Activated CD8-positive, alpha-beta memory T cell treated with anti-CD3 and anti-CD28 coated beads, Interleukin-2, amount 50 U/mL, for 4 hours (primary cell): ENCODE data around the gene CWC27.
"Not testable (repeated sequence)": the region's sequence is repeated elsewhere in the genome, so short reads cannot be mapped to it uniquely, and the experiment has no call there.

ENCODE experiments used
- DNase-seq: peaks from one replicate; pipeline ENCODE4 v3.0.0-alpha.2; 2020

CWC27 gene

DNA sequence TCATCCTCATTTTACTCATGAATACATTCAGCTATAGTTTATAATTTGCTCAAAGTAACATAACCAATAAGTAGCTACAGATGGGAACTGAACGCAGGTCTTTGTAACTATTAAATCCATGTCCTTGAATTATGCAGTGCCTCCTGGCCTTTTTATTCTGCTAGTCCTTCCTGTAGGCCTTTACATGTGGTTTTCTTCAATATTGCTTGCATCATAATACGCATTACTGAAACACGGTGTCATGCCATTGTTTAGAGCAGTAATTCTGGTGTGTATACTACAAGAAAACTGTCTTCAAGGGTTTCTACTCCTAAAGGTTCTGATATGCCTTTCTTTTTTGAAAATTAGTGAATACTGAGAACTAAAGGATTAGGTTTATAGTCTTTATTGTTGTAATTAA lies 20.7 kb downstream of the CWC27 start:
- DNase-seq = no peak

DNA sequence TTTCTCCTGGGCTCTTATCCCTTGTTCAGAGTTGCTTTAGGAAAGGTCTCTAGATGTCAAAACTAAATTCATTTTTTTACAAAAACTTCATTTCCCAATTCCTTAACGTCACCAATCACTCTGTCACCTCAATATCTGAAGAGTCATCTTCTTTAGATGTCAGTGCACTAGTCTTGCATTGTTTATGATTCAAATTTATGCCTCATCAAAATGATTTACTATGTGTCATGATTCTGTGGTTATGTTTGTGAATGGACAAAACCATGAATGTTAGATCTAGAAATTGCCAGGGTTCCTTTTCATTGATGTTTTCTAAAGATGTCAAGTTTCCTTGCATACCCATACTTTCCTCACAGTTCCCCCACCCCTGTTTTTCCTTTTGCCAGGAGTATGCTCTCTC lies 21.5 kb downstream of the CWC27 start:
- DNase-seq = no peak

DNA sequence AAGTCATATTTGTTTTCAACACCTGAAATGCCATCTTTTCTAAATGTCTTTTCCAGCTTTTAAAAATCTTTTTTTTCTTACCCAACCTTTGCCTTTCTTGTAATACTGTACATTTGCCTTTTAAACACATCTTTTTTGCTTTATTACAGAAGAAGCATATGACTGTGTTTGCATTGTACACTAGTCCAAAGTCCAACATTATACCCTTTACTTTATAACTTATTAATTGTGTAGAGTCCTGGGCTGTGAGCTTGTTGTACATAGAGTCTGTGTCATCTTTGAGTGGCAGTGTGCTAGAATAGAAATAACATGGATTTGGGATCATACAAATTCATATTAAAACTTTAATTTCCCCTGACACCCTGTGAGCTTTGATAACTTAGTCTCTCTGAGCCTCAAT lies 23.7 kb downstream of the CWC27 start:
- no peak for DNase-seq

DNA sequence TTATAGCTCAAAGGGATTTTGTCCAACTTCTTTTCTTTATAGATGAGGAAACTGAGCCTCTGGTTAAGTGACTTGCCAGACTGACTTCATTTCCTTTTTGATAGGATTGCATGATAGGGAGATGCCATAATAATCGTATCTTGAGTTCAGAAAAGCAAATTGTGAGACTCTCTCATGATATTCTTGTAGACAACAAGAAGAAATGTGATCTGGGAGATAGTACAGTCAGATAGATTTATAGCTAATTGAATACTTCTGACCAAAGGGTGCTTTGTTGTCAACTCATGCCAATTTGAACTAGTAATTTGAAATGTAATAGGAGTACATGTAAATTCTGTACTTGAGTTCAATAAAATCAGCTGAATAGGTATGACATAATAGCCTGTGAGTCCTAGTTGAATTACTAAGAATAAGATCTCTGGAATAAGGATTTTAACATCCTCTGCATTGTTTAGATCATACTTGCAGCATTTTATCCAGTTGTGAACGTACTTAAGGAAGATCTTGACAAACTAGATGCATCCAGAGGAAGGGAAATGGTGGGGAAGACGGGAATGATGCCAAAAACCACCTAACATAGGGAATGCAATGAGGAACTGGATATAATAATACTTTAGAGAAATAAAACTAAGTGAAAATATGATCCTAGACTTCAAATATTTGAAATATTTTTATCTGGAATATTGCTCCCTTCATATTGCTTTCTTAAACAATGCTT lies 25.5 kb downstream of the CWC27 start:
- DNase-seq = no peak

DNA sequence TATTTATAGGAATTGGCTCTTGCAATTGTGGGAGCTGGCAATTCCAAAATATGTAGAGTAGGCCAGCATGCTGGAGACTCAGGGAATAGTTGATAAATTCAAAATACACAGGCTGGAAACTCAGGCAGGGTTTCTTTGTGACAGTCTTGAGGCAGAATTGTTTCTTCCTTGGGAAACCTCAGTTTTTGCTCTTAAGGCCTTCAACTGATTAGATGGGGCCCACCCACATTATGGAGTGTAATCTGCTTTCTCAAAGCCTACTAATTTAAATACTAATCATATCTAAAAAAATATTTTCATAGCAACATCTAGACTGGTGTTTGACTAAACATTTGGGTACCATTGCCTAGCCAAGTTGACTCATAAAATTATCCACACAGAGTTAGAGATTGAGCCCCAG lies 27.6 kb downstream of the CWC27 start:
- no peak for DNase-seq

DNA sequence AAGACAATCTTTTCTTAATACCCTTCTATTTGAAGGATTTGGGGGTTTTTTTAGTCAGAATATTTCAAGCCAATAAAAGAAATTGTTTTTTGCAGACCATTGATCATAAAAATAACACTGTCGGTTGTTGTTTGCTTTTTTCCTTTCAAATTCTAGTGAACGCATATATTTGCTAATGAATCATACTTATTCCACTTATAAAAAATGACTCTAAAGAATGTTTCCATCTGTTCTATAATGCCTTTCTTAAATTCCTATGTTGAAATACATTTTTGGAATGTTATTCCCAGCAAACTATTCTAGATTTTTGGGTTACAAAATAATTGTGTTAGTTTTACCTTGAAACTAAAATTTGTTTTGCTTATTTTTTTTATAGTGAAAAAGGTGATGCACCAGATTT lies 32.2 kb downstream of the CWC27 start:
- no peak for DNase-seq

DNA sequence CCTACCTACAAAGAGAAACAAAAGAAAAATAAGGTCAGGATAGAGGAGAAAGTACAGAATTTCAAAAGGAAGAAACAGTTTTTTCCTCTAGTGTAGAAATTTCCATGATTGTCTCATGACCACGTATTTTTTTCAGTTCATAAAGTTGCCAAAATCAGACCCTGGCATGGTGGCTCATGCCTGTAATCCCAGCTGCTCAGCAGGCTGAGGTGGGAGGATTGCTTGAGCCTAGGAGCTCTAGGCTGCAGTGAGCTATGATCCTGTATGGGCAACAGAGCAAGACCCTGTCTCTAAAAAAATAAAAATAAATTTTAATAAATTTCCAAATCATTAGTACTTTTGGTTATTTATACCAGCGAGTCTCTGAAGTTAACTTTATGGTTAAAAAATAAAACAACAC lies 37.8 kb downstream of the CWC27 start:
- no peak for DNase-seq

DNA sequence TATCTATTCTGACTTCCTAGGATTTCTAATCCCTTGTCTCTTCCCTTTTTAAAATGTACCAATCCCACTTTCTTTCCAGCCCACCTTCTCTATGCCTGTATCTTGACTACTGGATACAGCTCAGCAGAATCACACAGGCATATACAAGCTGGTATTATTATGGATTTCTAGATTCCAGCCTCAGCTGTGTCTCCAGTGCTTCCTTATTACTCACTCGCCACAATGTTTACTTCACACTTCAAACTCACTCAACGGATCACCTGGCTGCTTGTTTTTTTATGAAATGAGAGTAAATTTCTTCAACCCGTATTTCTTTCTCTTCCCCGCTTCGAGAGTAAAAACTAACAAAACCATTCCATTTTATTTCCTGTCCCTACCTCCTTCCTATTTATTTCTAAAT lies 38.8 kb downstream of the CWC27 start:
- DNase-seq = no peak

DNA sequence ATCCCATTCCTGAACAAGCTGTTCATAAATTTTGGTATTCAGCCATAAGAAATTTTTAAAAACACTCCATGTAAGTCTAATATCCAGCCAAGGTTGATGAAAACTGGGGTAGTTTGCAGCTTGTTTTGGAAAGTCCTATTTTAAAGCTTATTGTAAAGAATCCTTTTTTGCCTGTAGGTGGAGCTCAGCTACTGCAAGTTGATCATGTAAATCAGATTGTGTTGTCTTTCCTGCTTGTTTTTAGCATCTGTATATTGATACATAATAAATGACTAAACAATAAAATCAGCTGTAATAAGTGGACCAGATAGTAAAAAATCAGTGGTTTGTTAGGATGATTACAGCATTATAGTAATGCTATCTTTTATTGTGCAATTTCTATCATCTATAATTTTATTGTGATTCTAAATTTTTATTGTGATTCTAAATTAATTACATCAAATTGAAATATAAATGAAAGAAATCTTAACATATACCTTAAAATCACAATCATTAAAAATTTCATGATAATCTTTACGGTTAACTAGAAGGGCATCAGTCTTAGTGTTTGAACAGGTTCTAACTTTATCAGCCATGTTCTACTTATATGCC lies 42.4 kb downstream of the CWC27 start:
- no peak for DNase-seq

DNA sequence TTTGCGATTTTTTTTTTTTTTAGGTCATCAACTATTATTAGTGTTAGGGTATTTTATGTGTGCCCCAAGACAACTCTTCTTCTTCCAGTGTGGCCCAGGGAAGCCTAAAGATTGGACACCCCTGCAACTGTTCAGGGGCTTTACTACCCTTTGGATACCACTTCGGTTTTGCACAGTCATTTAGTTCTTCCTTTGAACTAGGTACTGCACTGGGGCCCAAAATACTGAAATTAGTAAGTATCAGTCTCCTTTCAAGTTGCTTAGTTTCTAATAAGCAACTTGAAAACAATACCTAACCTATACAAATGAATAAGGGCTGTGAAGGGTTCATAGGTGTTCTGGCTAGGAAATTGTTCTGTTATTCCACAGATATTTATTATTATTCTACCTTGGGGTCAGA lies 45.3 kb downstream of the CWC27 start:
- no peak for DNase-seq

DNA sequence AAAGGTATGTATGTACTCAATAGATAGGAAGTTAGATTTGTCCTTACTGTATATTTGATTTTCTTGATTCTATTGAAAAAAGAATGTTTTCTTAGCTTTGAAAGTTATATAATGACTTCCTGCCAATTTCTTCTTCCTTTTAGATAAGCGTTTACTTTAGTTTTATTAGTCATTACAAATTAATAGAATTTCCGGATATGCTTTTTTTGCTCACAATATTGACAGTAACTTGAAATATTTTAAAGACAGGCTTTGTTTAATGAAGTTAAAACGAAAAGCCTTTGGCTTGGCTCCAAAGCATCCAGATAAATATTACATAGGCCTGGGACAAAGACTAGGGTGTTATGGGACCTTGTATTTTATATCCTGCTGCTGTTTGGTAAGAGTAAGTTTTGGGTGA lies 49.5 kb downstream of the CWC27 start:
- DNase-seq = no peak

DNA sequence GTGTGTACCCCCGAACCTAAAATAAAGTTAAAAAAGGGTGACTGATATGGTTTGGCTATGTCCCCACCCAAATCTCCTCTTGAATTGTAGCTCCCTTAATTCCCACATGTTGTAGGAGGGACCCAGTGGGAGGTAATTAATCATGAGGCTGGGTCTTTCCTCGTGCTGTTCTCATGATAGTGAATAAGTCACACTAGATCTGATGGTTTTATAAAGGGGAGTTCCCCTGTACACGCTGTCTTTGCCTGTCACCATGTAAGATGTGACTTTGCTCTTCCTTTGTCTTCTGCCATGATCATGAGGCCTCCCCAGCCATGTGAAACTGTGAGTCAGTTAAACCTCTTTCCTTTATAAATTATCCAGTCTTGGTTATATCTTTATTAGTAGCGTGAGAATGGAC lies 50.6 kb downstream of the CWC27 start:
- DNase-seq = not testable (repeated sequence)

DNA sequence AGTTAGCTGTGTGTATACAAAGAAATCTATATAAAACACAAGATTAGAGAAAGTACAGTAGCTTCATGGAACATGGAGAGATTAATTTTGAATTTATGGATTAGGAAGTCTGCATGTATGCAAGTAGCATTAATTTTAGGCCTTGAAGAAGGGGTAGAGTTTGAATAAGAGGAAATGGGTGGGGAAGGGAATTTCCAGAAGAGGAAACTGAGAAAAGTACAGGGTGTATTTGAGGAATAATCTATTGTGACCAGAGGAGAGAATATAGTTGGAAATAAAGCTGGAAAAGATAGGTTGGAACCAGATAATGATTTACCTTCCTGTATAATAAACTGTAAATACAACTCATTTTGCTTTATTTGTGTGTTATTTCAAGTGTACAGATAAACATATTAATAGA lies 53.6 kb downstream of the CWC27 start:
- no peak for DNase-seq

DNA sequence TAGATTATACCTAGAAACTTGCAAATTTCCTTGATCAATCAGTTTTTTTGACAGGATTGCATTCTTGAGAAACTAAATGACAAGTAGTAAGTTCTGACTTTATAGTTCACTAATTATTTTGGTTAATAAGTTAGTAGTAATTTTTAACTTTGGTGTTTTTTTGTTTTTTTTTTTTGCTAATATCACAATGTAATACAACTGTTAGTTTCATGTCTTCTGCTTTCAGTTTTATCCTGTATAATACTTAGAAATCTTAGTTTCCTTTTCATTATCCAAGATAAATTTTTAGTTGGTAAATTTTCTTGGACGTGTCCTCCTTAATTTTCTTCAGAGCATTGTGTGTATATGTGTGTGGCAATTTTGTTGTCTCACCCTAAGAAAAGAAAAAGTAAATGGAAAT lies 57.8 kb downstream of the CWC27 start:
- DNase-seq = no peak

DNA sequence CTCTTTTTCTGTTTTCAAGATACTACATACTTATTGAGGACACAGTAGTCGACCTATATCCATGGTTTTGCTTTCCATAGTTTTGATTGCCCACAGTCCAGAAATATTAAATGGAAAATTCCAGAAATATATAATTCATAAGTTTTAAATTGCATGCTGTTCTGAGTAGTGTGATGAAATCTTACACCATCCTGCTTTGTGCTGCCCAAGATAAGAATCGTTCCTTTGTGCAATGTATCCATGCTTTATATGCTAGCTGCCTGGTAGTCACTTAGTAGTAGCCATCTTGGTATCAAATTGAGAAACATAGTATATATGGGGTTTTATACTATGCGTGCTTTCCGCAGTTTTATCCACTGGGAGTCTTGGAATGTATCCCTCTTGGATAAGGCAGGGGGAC lies 59.0 kb downstream of the CWC27 start:
- DNase-seq = no peak

DNA sequence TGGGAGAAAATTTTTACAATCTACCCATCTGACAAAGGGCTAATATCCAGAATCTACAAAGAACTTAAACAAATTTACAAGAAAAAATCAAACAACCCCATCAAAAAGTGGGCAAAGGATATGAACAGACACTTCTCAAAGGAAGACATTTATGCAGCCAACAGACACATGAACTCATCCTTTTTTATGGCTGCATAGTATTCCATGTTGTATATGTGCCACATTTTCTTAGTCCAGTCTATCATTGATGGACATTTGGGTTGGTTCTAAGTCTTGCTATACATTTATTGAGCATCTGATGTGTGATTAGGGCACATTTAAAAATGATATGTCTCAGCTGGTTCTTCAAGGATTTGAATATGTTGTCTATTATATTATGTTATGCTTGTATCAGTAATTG lies 61.9 kb downstream of the CWC27 start:
- DNase-seq = not testable (repeated sequence)

DNA sequence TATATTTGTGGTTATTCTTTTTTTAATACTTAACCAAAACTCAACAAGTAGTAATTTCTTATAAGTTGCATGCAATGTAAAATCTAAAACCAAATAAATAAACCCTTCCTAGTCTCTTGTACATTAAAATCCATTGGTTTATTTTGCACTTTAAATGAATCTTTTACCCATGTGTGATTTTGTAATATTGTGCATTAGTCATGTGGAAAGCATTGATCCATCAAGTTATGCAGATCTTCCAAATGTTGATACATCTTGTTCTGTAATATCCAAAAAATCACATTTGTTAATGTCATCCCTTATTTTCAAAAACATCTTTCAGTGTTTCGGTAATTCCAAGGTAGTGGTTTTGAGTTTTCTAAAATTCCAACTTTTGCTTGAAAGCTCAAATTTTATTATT lies 63.3 kb downstream of the CWC27 start:
- no peak for DNase-seq

DNA sequence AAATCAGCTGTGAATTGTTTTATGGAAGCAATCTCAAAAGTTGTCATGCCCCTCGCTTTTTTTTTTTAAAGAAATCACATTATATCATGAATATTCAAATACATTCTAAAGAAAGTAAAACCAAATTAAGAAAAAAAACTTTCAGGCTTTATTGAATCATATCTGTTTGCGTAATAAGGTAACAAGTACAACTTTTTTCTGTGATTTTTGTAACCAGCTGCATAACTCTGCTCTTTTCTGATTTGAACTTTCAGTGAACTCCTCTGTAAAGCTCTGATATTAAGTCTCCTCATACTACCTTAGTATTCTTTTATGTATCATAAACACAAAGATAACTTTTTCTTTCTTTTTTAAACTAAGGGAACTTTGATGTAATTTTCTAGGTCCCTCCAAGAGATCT lies 65.3 kb downstream of the CWC27 start:
- no peak for DNase-seq

DNA sequence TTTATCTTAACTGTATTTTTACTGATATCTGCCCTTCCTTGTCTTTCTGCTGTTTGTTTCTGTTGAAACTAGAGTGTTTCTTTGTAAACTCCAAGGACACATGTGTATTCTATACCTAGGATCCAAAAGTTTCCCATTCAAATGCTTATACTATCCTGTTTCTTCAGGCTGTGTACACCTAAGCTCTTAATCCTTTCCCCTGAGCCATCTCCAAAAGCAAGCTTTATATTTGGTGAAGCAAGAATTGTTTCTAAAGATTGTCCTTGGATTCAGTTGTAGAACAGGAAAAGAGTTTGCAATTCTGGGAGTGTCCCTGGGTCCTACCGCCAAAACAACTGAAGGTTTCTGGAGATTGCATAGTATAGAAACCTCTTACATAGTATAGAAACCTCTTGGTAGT lies 65.9 kb downstream of the CWC27 start:
- DNase-seq = no peak

DNA sequence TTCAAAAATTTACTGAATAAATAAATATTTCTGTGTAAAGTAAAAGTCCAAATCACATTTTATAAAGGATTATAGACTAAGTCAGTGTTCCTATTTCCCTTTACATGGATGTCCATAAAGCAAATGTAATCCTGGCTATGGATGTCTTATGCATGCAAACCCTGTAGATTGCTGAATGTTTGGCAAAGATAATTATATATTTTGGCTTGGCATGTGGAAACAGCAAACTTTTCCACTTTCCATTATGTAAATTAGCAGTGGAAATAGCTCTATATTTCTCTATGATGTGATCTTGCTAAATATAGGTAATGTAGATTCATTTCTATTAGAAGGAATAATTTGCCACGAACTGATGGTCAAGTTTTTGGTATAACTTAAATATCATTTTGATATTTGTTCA lies 66.5 kb downstream of the CWC27 start:
- DNase-seq = no peak

DNA sequence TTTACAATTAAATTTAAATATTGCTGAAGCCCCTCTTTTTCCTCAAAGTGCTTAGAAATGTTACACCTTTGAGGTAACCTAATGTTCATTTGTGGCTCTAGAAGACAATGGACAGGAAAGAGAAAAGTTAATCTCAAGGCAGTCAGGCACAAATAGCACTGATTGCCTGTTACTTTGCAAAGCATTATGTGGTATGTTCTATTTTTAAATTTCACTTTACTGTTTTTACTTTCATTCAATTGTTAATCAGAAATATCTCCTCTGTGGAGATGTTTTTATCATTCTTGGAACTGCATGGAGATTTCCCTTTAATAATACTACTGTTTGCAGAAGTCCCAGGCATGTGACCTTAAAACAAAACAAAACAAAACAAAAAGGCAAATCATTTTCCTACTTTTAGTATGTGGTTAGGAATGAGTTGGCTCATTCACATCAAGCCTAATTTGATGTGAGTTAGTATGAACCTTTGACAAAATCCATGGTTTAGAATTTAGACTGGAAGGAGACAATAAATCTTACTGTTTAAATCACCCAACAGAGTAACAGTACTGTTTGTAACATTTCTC lies 67.5 kb downstream of the CWC27 start:
- no peak for DNase-seq

DNA sequence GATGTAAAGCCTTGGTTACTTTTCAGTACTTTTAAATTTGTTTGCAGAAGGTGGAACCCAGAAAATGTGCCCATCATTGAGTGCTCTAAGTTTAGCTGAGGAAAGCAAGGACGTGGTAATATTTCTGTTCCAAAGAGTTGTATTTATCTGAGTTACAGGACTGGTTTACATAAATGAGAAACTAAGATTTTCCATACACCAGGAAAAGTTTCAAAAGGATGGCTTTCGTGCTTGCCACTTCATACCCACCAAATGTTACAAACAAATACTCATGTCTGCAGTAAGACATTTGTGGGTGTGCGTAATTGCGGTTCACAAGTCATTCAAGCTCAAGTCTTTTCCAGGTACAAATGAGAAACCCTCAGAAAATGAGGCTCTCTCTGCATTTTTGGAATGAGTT lies 68.1 kb downstream of the CWC27 start:
- DNase-seq = no peak

DNA sequence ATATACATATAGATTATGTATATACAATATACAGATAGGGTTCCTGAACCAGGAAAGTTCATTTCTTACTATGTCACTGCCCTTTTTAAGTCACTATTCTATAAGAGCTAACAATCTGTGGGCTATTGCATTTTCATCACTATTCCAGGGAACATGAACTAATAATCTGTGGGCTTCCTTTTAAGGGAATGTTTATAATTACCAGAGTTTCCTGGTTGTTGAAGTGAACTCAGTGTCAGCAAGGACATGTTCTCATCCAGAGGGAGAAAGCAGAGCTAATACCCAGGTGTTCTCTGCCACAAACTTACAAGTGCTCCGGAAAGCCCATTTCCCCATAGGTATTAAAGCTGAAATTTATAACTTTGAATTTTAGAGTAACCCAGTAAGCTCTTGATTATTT lies 69.6 kb downstream of the CWC27 start:
- no peak for DNase-seq

DNA sequence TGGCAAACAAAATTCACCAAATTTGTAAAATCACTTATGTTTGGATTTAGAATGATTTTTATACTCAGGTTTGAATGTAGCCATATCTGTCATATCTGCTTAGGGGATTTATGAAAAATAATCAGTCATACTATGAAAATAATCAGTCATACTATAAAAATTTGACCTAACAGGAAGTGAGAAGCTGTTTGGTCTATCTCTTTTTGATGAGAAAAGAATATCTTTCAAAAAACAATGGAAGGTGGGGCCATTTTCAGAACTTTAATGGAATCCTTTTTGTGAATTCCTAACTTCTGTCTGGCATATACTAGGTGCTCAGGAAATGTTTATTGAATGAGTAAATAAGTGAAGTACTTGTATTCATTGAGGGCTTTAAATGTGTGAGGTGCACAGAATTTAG lies 70.1 kb downstream of the CWC27 start:
- no peak for DNase-seq

DNA sequence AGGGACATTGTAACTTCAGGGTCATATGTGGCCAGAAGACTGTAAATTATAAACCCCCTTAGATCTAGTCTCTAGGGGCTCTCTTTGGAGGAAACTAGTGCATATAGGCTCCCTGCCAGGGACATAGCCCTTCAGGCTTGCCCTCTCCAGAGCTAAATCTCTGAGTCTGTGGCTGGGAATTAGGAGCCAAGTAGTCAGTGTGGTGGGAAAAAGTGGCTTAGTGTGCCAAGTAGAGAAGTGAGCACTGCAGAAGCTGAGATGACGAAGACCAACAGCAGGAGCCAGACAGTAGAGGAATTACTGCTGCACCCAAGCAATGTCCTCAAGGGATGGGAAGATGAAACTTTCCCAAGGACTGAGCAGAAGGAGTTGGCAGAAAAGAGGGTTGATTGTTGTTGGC lies 71.2 kb downstream of the CWC27 start:
- DNase-seq = no peak
